Kasumi-1 (cell line): ENCODE results near the gene ADGRG6.

ENCODE experiments used
- DNase-seq, 2 experiments: peaks; one replicate each; lab custom pipeline; 2025; lab: John Stamatoyannopoulos, UW

ADGRG6 gene

GRCh38 chr6:142489722-142490610 is 188.2 kb downstream of the ADGRG6 start:
- DNase-seq: no peak
